Endodermal cell (in vitro differentiated cells): Measurements from ENCODE around the gene ADAMTS16. TPM values are rescaled to one million over a fixed set of nuclear protein-coding genes. Genes with fewer than 3 reads are reported as not detected.

Experiments
- DNase-seq: peaks from one replicate; pipeline ENCODE4 v3.0.0-alpha.2; 2017
- H3K27ac ChIP-seq: 2 replicates; pipeline ENCODE4 v1.5.1; 2013; ENCODE audit warnings: mild to moderate bottlenecking, low read depth, low read length, moderate library complexity
- H3K27me3 ChIP-seq: 2 replicates; pipeline ENCODE4 v1.6.1; 2013; ENCODE audit warnings: mild to moderate bottlenecking, low read length, moderate library complexity; ENCODE audit not compliant: insufficient read depth, control insufficient read depth, poor library complexity, severe bottlenecking
- H3K36me3 ChIP-seq: 2 replicates; pipeline ENCODE4 v1.7.0; 2013; ENCODE audit warnings: mild to moderate bottlenecking, low read length, moderate library complexity; ENCODE audit not compliant: control insufficient read depth, insufficient read depth
- H3K4me1 ChIP-seq: one replicate; pipeline ENCODE4 v1.7.0; 2013; ENCODE audit warnings: low read length; ENCODE audit not compliant: control insufficient read depth, insufficient read depth
- H3K4me3 ChIP-seq: 2 replicates; pipeline ENCODE4 v1.5.1; 2013; ENCODE audit warnings: mild to moderate bottlenecking, low read length, moderate library complexity
- H3K9ac ChIP-seq: 2 replicates; pipeline ENCODE4 v1.6.1; 2013; ENCODE audit warnings: mild to moderate bottlenecking, low read length, moderate library complexity; ENCODE audit not compliant: poor library complexity, severe bottlenecking; ENCODE audit errors: extremely low read depth
- H3K9me3 ChIP-seq: 2 replicates; pipeline ENCODE4 v1.6.1; 2013; ENCODE audit warnings: mild to moderate bottlenecking, low read length, moderate library complexity; ENCODE audit not compliant: control insufficient read depth
- H3K27ac Mint-ChIP-seq: 2 replicates; pipeline ENCODE4 v1.8.0; 2020; ENCODE audit warnings: mixed read lengths
- H3K27me3 Mint-ChIP-seq: 2 replicates; pipeline ENCODE4 v1.8.0; 2021; ENCODE audit warnings: mild to moderate bottlenecking, mixed read lengths; ENCODE audit not compliant: insufficient read depth
- H3K36me3 Mint-ChIP-seq: 2 replicates; pipeline ENCODE4 v1.8.0; 2020; ENCODE audit warnings: low read depth, mixed read lengths
- H3K4me1 Mint-ChIP-seq: 2 replicates; pipeline ENCODE4 v1.8.0; 2020; ENCODE audit warnings: mixed read lengths
- H3K4me3 Mint-ChIP-seq: 2 replicates; pipeline ENCODE4 v1.8.0; 2020; ENCODE audit warnings: mild to moderate bottlenecking, moderate library complexity, mixed read lengths
- H3K9me3 Mint-ChIP-seq: 2 replicates; pipeline ENCODE4 v1.8.0; 2020; ENCODE audit warnings: mild to moderate bottlenecking, mixed read lengths
- WGBS, 2 experiments: methylation state at CpG; one replicate each; pipeline versions ENCODE4 v1.1.5 to v1.1.7; 2013; ENCODE audit warnings: missing lambda C conversion rate in 2 of 2, mixed read lengths in 1 of 2; ENCODE audit not compliant: insufficient coverage in 1 of 2, insufficient read length in 1 of 2; 5-methylcytosine and 5-hydroxymethylcytosine counted together
- total RNA-seq, 2 donors: library from RNA; stranded (reverse); fragmentation: NEBNext Ultra II Directional in 1 of 2; extraction: Animal tissue kit (Norgen Biotek cat#: 25700) in 1 of 2; gene quantifications; 2 replicates in 1 of 2; 3 replicates in 1 of 2; pipeline ENCODE4 v1.2.1, GENCODE V29; 2021
- TF ChIP-seq, protein P1 (sequence below): fragments of 200-600 bp; sonication (generic); conservative IDR thresholded peaks from 2 replicates; pipeline ENCODE4 v1.5.0; 2021; ENCODE audit warnings: antibody characterized with exemption, mild to moderate bottlenecking

The ADAMTS16 gene
- total RNA-seq, 2 donors from 2014 or later, result 0.77 to 7.4 TPM

DNA sequence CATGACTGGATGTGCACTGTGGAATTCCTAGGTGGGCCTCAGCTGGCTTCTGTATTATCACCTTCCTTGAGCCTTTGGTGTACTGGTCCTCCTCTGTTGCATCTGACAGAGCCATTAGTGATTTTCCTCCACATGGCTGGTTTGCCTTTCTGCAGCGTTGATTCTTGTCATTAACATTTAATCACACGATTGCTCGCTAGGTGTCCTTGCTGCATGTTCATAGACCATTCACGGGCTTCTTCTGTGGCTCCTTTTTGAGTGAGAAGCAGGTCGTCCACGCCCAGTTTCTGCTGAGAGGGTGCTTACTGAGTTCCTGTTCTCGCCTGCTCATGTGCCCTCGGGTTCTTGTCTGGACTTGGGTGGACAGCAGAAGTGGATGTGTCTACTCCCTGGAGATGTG is 29.3 kb downstream of the ADAMTS16 start:
- Histone ChIP-seq H3K4me1 (no peaks in the 10 kb centered on the region), H3K9ac (no peak overlapping the region), H3K27ac (no peak overlapping the region), H3K9me3 (no peaks in the 10 kb centered on the region), H3K4me3 (no peak overlapping the region), H3K27me3 (no peaks in the 10 kb centered on the region), H3K36me3 (no peaks in the 10 kb centered on the region)
- Mint-ChIP-seq H3K36me3 (peaks cover 3% of the 10 kb centered on the region), H3K4me1 (no peaks in the 10 kb centered on the region), H3K27ac (no peak overlapping the region), H3K27me3 (no peaks in the 10 kb centered on the region), H3K9me3 (peaks cover 9% of the 10 kb centered on the region), H3K4me3 (no peak overlapping the region)
- TF ChIP-seq, protein P1, sequence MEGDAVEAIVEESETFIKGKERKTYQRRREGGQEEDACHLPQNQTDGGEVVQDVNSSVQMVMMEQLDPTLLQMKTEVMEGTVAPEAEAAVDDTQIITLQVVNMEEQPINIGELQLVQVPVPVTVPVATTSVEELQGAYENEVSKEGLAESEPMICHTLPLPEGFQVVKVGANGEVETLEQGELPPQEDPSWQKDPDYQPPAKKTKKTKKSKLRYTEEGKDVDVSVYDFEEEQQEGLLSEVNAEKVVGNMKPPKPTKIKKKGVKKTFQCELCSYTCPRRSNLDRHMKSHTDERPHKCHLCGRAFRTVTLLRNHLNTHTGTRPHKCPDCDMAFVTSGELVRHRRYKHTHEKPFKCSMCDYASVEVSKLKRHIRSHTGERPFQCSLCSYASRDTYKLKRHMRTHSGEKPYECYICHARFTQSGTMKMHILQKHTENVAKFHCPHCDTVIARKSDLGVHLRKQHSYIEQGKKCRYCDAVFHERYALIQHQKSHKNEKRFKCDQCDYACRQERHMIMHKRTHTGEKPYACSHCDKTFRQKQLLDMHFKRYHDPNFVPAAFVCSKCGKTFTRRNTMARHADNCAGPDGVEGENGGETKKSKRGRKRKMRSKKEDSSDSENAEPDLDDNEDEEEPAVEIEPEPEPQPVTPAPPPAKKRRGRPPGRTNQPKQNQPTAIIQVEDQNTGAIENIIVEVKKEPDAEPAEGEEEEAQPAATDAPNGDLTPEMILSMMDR, result no peak
- 95 to 100% methylated on average over 7 to 8 of the region's 8 CpGs for WGBS, 2 experiments
- no peak for DNase-seq

DNA sequence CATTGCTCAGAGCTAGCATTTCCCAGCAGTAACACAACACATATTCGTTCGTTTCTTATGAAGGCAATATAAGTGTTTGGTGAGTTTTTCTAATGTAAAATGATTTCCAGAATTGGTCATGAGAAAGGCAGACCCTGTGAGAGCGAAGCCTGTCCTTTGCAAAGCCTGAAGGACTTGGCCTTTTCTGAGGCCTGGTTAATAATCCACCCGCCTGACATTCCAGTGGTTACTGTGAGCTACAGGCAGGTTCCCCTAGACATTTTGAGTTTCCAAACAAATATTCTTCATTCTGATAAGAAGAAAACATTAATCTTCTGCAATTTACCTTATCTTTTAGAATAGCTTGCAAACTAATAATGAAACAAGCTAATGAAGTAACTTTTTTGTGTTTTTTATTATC is 38.0 kb downstream of the ADAMTS16 start:
- Mint-ChIP-seq H3K27ac (peak overlapping the region; percentile 74), H3K36me3 (peaks cover 3% of the 10 kb centered on the region), H3K4me3 (no peak overlapping the region), H3K4me1 (peaks cover 64% of the 10 kb centered on the region), H3K9me3 (peaks cover 7% of the 10 kb centered on the region), H3K27me3 (no peaks in the 10 kb centered on the region)
- TF ChIP-seq, protein P1, result no peak
- 56 to 83% methylated on average over 2 to 4 of the region's 4 CpGs for WGBS, 2 experiments
- Histone ChIP-seq H3K27ac (no peak overlapping the region), H3K9me3 (no peaks in the 10 kb centered on the region), H3K36me3 (no peaks in the 10 kb centered on the region), H3K27me3 (no peaks in the 10 kb centered on the region), H3K4me1 (peaks cover 17% of the 10 kb centered on the region), H3K4me3 (no peak overlapping the region), H3K9ac (no peak overlapping the region)
- peak; percentile 63 for DNase-seq

DNA sequence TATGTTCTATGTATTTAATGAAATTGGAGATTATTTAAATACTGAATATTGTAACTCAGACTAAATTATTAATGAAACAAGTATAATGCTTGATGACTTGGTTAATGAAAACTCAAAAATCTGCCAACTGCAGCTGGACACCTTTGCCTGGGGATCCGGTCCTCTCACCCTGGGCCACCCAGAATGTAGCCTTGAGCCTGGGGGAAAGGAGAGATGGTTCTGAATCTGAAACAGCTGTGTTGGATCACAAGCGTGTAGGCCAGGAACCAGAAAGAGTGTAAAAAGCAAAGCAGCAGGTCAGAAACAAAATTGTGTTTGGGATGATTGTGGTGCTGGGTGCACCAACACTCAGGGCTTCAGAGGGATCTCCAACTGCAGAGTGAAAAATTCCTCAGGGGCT is 38.5 kb downstream of the ADAMTS16 start:
- TF ChIP-seq, protein P1, result no peak
- no peak for DNase-seq
- H3K4me3 ChIP-seq, result no peak overlapping the region
- no peaks in the 10 kb centered on the region for H3K27me3 ChIP-seq
- no peak overlapping the region for H3K9ac ChIP-seq
- peaks cover 4% of the 10 kb centered on the region for H3K9me3 Mint-ChIP-seq
- H3K4me1 Mint-ChIP-seq, result peaks cover 69% of the 10 kb centered on the region
- H3K9me3 ChIP-seq, result no peaks in the 10 kb centered on the region
- H3K36me3 ChIP-seq, result no peaks in the 10 kb centered on the region
- H3K4me3 Mint-ChIP-seq, result peak overlapping the region; percentile 34
- H3K27ac Mint-ChIP-seq, result peak overlapping the region; percentile 33
- H3K27me3 Mint-ChIP-seq, result no peaks in the 10 kb centered on the region
- WGBS, 2 experiments, result 25 to 69% methylated on average over 1 to 2 of the region's 2 CpGs
- peaks cover 3% of the 10 kb centered on the region for H3K36me3 Mint-ChIP-seq
- peaks cover 17% of the 10 kb centered on the region for H3K4me1 ChIP-seq
- no peak overlapping the region for H3K27ac ChIP-seq
